Stomach (tissue), 4 donors: Measurements from ENCODE around the gene COL9A1.

Experiments
- POLR2A ChIP-seq, 4 donors: fragments of 450-650 bp; IDR thresholded peaks; one replicate each; pipeline ENCODE4 v1.6.1; 2016; ENCODE audit warnings: antibody characterized with exemption in 4 of 4, control low read depth in 2 of 4, mild to moderate bottlenecking in 1 of 4, moderate library complexity in 1 of 4
- TF ChIP-seq, protein P1 (sequence below), 7 experiments: fragments of 450-650 bp in 4 of 7; fragments of 200-600 bp in 3 of 7; sonication (generic) in 3 of 7; IDR thresholded peaks; one replicate each; pipeline ENCODE4 v1.5.1; 2016 to 2019; ENCODE audit warnings: antibody characterized with exemption in 7 of 7, control low read depth in 2 of 7, mild to moderate bottlenecking in 1 of 7

GRCh38 chr6:70325009-70325408 lies 22.1 kb upstream of the COL9A1 start:
- TF ChIP-seq, protein P1, sequence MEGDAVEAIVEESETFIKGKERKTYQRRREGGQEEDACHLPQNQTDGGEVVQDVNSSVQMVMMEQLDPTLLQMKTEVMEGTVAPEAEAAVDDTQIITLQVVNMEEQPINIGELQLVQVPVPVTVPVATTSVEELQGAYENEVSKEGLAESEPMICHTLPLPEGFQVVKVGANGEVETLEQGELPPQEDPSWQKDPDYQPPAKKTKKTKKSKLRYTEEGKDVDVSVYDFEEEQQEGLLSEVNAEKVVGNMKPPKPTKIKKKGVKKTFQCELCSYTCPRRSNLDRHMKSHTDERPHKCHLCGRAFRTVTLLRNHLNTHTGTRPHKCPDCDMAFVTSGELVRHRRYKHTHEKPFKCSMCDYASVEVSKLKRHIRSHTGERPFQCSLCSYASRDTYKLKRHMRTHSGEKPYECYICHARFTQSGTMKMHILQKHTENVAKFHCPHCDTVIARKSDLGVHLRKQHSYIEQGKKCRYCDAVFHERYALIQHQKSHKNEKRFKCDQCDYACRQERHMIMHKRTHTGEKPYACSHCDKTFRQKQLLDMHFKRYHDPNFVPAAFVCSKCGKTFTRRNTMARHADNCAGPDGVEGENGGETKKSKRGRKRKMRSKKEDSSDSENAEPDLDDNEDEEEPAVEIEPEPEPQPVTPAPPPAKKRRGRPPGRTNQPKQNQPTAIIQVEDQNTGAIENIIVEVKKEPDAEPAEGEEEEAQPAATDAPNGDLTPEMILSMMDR (IDR thresholded peaks at IDR 0.05), result no peak
- no peak for TF ChIP-seq POLR2A (IDR thresholded peaks at IDR 0.05)
